ENCODE measurements around the gene TMPRSS15. TPM values are rescaled to one million over a fixed set of nuclear protein-coding genes. Genes with fewer than 3 reads are reported as not detected.

The TMPRSS15 gene
- total RNA-seq, 2 experiments from 2014 or later, result not detected

- POLR2A ChIA-PET, result no interaction called here
Observed at GRCh38 chr21:18354947-18355346, 48.6 kb downstream of the TMPRSS15 start.

DNA sequence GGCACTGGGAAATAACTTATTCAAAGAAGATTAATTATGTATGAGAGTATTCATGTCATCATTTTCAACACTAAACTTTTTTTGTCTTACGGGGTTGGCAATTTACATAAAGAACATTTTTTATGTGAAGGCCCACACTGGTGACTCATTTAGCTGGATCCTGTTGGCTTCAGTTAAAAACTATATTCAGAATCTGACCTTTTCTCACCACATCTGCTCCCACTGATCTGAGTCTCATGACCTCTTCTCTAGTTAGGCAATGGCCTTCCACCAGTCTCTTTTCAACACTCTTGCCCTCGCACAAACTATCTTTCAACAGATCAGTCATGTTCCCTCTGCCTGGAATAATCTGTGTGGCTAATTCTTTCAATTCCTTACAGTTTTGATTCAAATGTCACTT lies 53.4 kb downstream of the TMPRSS15 start:
- ChIA-PET POLR2A (no interaction called here), CTCF (no interaction called here)

More at GRCh38 chr21:18354947-18355346, 48.6 kb downstream of the TMPRSS15 start:
- CTCF ChIA-PET, result interaction anchor here (0.5 kb wide), 1 partner anchor 436 kb away, joined by 3 read pairs; no protein-coding TSS in a partner anchor

DNA sequence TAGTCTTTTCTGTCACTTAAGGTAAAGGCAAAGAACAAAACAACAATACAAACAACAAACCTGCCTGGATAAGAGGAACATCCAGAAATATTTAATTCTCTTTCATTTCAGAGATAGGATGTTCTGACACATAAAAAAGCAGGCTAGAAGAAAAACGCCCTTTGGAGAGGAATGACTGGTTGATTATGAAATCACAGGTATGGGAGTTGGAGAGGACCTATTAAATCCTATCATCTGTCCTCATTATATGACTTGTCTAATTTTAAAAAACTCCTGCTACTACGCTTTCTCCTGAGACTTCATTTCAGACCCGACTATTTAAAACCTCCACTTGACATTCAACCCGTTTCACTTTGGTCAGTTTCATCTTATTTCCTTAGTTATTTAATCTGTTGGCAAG lies 54.1 kb downstream of the TMPRSS15 start:
- CTCF ChIA-PET, result no interaction called here
- POLR2A ChIA-PET, result no interaction called here

DNA sequence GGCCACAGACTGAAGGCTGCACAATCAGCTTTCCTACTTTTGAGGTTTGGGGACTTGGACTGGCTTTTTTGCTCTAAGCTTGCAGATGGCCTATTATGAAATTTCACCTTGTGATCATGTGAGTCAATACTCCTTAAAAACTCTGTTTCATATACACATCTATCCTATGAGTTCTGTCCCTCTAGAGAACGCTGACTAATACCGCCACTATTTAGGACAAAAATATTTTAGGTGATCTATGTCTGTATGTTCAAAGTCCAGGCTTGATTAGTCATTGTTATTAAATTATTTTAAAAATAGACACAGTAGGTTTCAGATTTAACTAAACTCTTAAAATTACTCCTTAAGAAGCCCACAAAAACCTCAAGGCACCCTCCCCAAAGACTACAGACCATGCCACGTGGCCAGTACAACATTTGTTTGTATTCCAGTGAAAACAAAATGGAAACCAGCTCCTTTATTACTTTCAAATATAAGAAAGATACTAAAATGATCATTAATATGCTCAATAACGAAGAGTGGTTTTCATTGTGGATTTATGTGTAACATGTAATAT lies 63.1 kb downstream of the TMPRSS15 start:
- POLR2A ChIA-PET, result no interaction called here
- CTCF ChIA-PET, result no interaction called here

DNA sequence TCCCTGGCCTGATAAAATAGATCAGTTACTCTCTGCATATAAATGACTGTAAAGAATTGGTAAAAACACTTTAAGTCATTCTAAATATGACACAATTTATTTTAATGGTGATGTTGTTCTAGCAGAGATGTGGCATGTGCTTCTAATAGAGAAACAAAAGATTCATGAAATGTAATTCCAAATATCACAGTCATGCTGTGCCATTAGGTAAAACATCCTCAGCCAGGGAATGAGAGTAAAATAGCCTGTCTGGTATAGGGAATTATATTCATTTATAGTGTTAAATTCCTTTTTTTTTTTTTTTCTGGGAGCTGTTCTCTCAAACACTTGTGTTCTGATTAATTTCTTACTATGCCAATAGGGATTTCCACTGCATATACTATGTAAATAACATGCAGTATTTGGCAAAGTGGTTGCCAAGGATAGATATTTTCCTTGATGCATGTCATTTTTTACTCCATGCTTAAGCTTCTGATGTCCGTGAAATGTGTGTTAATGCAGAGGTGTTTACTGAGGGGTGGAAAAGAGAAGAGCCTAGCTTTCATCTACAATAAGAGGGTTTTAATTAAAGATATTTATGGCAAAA lies 67.8 kb downstream of the TMPRSS15 start:
- CTCF ChIA-PET, result no interaction called here
- POLR2A ChIA-PET, result no interaction called here

DNA sequence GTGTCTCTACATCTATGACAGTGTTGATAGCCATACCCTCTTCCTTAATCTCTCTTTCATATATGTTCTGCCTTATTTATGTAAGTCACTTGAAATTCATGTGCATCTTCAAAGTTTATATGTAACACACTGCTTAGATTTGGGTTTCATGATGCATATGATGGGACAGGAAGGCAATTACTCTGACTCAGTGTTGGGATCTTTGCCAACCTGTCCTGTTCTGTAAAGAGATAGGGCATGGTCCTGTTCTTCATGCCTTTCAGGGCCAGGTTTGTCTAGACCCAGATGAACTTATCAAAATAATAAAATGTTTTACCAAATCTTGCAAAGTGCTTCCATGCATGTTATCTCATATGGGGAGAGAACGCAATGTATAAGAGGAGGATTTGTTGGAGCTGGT lies 69.5 kb downstream of the TMPRSS15 start:
- ChIA-PET CTCF (no interaction called here), POLR2A (no interaction called here)

GRCh38 chr21:18318156-18318555 lies 85.4 kb downstream of the TMPRSS15 start:
- POLR2A ChIA-PET, result no interaction called here

GRCh38 chr21:18298228-18298627 lies 105.4 kb downstream of the TMPRSS15 start:
- ChIA-PET CTCF (no interaction called here), POLR2A (no interaction called here)

More at GRCh38 chr21:18318156-18318555, 85.4 kb downstream of the TMPRSS15 start:
- CTCF ChIA-PET, result no interaction called here

DNA sequence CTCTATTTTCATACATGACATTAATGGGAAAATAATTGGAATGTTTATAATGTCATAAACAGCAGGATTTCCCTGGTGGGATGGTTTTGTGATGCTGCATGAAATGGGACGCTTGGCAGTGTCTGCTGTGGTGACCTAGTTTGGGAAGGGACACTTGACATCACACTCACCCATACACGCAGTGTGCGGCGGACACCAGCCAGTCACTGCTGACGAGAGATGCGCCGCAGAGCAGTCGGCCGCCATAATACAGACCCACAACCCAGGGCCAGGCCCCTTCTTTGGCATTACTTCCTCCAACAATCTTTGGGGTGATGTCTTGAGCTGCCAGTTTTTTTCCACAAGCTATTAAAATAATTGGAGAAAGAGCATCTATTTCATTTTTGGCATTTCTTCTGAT lies 109.5 kb downstream of the TMPRSS15 start:
- CTCF ChIA-PET, result no interaction called here
- POLR2A ChIA-PET, result no interaction called here

DNA sequence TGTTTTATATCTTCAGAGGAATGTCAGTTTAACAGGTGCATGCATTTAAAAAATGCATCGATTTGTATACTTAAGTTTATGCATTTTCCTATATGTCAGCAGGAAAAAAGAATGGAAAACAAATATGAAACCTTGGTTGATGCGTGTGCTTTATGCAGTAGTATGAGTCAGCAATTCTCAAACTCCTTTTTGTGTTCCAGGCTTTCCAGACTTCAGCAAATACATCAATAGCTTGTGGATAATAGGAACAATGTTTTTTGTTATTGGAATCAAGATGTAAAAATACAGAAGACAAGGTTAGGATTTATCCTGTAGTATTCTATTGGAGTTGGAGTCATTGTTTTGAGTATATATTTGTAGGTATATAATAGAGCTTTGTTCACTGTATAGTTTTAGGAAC lies 113.7 kb downstream of the TMPRSS15 start:
- ChIA-PET POLR2A (no interaction called here), CTCF (no interaction called here)

- CTCF ChIA-PET, result no interaction called here
- POLR2A ChIA-PET, result no interaction called here
Observed at GRCh38 chr21:18285379-18285778, 118.2 kb downstream of the TMPRSS15 start.

DNA sequence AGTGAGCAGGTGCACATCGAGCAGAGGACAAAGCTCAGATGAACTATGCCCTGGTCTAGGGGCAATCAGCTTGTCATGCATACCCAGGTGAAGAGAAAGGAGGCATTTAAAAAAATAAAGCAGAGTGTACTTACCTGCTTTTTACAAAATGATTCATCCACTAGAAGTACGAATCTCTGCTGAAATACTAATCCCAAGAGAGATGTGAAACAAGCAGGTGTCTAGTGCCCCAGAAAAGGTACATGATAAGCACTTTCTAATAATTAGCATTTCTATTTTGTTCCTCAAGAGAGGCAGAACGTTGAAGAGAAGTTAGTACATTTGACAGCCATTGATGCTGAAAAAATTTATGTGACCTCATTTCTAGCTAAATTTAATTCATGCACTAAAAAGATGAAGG lies 127.8 kb downstream of the TMPRSS15 start:
- CTCF ChIA-PET, result no interaction called here

GRCh38 chr21:18274370-18274769 lies 129.2 kb downstream of the TMPRSS15 start:
- ChIA-PET CTCF (no interaction called here), POLR2A (no interaction called here)

More for the DNA sequence above, 127.8 kb downstream of the TMPRSS15 start:
- POLR2A ChIA-PET, result no interaction called here

GRCh38 chr21:18273400-18273799 lies 130.2 kb downstream of the TMPRSS15 start:
- CTCF ChIA-PET, result no interaction called here
- POLR2A ChIA-PET, result no interaction called here

GRCh38 chr21:18269856-18270255 lies 133.7 kb downstream of the TMPRSS15 start:
- ChIA-PET CTCF (no interaction called here), POLR2A (no interaction called here)

- POLR2A ChIA-PET, result no interaction called here
- CTCF ChIA-PET, result no interaction called here
Observed at GRCh38 chr21:18268906-18269305, 134.7 kb downstream of the TMPRSS15 start.

DNA sequence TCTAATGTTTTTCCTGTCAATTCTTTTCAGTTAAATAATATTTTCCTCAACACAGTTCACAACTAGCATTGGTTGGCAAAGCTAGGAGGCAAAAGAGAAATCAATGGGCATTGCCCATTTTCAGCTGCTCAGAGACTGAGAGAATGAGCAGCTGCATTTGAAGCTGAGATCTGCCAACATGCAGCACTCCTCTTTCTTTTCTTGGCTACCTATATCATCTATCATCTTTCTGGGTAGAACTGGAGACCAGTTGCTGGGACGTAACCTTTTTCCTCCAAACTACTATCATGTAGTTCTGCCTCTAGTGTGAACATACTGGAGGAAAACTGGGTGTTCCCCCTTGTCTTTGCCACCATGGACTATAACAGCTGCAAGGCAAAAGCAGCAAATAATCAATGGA lies 136.1 kb downstream of the TMPRSS15 start:
- ChIA-PET POLR2A (no interaction called here), CTCF (no interaction called here)

- ChIA-PET POLR2A (no interaction called here), CTCF (no interaction called here)
Observed at GRCh38 chr21:18265944-18266343, 137.6 kb downstream of the TMPRSS15 start.

- ChIA-PET CTCF (no interaction called here), POLR2A (no interaction called here)
Observed at GRCh38 chr21:18253799-18254198, 149.8 kb downstream of the TMPRSS15 start.

DNA sequence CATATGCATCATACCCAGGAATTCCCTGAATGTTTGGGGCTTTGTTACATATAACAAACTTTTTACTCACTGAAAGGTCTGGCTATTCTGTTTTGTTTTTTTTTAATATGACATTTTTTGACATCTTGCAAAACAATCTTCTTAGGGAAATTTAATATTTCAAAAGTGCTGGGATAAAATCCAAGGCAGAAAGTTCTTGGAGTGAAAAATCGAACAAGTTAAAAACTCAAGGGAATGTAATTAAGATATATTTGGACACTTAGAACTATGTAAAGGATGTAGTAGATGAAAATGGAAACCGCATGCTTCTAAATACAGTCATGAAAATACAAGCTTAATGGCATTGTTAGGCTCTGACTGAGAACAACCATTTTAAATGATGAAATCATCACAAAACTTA lies 150.4 kb downstream of the TMPRSS15 start:
- ChIA-PET POLR2A (no interaction called here), CTCF (no interaction called here)

DNA sequence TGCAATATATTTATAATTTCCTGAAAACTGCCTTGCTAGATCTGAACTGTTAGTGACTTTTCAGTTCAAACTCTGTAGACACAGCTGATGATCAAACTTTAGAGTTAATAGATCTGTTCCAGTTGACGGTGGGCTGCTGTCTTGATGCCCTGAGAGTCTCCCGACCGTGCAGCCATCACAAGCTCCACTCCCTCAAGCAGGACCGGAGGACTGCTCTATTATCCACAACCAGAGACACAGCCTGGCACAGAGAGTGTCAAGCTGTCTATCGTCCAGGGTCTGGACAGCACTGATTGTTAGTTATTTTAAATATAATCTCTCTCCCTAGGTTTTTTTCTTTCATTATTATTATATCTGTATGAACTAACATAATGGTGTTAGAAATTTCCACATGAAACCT lies 150.9 kb downstream of the TMPRSS15 start:
- CTCF ChIA-PET, result no interaction called here
- POLR2A ChIA-PET, result no interaction called here

DNA sequence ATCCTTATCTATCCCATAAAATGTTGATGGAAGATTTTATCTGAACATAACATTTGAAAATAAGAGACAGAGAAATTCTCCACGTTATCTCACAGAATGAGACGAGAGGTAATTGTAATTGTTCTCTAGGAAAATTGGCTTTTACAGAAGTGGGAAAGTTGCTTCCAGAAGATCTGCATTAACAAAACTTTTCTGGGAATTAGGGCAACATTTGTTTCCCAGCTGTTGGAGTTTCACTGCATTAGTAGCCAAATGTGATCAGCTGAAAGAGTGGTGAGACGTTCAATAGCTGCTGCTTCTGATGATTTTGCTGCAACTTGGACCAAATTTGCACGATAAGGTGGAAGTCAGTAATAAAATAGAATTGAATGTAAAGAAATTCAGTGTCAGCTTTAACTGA lies 151.3 kb downstream of the TMPRSS15 start:
- ChIA-PET POLR2A (interaction anchor here (0.5 kb wide), 1 partner anchor 648 kb away, joined by 3 read pairs; no protein-coding TSS in a partner anchor), CTCF (no interaction called here)
